ENCODE data around the gene IRX2.

IRX2 gene

GRCh38 chr5:2751592-2752021 is at the start of gene IRX2:
TSS of gene IRX2 (minus strand) at chr5:2751677. CDS start at chr5:2751413, 264 bp downstream.
- no peak for DNase-seq (ENCODE audit: low read depth, low spot score)

GRCh38 chr5:2800035-2800434 is 48.6 kb upstream of the IRX2 start:
- no peak for DNase-seq (ENCODE audit: low read depth, low spot score)

GRCh38 chr5:2797981-2798380 is 46.5 kb upstream of the IRX2 start:
- no peak for DNase-seq (ENCODE audit: low read depth, low spot score)

GRCh38 chr5:2797160-2797559 is 45.7 kb upstream of the IRX2 start:
- DNase-seq (ENCODE audit: low read depth, low spot score) = no peak

- DNase-seq (ENCODE audit: low read depth, low spot score) = no peak
These were observed 31.7 kb upstream of the IRX2 start for GRCh38 chr5:2783223-2783622.

- DNase-seq (ENCODE audit: low read depth, low spot score) = no peak
These were observed 31.2 kb upstream of the IRX2 start for GRCh38 chr5:2782658-2783057.

- DNase-seq (ENCODE audit: low read depth, low spot score) = no peak
These were observed 29.1 kb upstream of the IRX2 start for GRCh38 chr5:2780421-2781171.

GRCh38 chr5:2779459-2779858 is 28.0 kb upstream of the IRX2 start:
- no peak for DNase-seq (ENCODE audit: low read depth, low spot score)

- DNase-seq (ENCODE audit: low read depth, low spot score) = no peak
These were observed 25.1 kb upstream of the IRX2 start for GRCh38 chr5:2776337-2777302.

GRCh38 chr5:2773327-2773726 is 21.9 kb upstream of the IRX2 start:
- no peak for DNase-seq (ENCODE audit: low read depth, low spot score)

GRCh38 chr5:2767089-2767488 is 15.6 kb upstream of the IRX2 start:
- no peak for DNase-seq (ENCODE audit: low read depth, low spot score)

- DNase-seq (ENCODE audit: low read depth, low spot score) = no peak
These were observed 13.1 kb upstream of the IRX2 start for GRCh38 chr5:2764581-2764980.

GRCh38 chr5:2763533-2763794 is 12.0 kb upstream of the IRX2 start:
- no peak for DNase-seq (ENCODE audit: low read depth, low spot score)

- no peak for DNase-seq (ENCODE audit: low read depth, low spot score)
These were observed 11.5 kb upstream of the IRX2 start for GRCh38 chr5:2762744-2763532.

GRCh38 chr5:2761921-2762488 is 10.5 kb upstream of the IRX2 start:
- DNase-seq (ENCODE audit: low read depth, low spot score) = no peak

GRCh38 chr5:2759696-2760461 is 8.4 kb upstream of the IRX2 start:
- no peak for DNase-seq (ENCODE audit: low read depth, low spot score)

GRCh38 chr5:2759091-2759490 is 7.6 kb upstream of the IRX2 start:
- DNase-seq (ENCODE audit: low read depth, low spot score) = no peak

- no peak for DNase-seq (ENCODE audit: low read depth, low spot score)
These were observed 7.2 kb upstream of the IRX2 start for GRCh38 chr5:2758632-2759031.

- DNase-seq (ENCODE audit: low read depth, low spot score) = no peak
These were observed 6.3 kb upstream of the IRX2 start for GRCh38 chr5:2757563-2758351.

Data from iPS DF 19.7 (cell line).